Measurements from ENCODE around the gene ZBED1. TPM values are rescaled to one million over a fixed set of nuclear protein-coding genes. Genes with fewer than 3 reads are reported as not detected.

ZBED1 gene
- total RNA-seq, 1 donor from 2014 or later, result 39.2 TPM

DNA sequence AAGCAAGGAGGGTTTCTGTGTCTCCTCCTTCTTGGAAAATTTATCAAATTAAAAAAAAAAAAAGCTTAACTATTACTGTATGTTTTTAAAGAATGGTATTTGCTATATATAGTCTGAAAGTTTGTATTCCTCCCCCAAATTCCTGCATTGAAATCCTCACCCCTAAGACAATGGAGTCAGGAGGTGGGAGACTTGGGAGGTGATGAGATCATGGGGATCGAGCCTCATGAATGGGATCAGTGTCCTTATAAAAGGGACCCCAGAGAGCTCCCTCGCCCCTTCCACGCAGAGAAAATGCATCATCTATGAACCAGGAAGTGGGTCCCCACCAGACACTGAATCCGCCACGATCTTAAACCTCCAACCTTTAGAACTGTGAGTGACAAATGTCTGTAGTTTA is 50.1 kb downstream of the ZBED1 start:
- no peak for DNase-seq (ENCODE audit: low read depth)
- TF ChIP-seq, protein P1, sequence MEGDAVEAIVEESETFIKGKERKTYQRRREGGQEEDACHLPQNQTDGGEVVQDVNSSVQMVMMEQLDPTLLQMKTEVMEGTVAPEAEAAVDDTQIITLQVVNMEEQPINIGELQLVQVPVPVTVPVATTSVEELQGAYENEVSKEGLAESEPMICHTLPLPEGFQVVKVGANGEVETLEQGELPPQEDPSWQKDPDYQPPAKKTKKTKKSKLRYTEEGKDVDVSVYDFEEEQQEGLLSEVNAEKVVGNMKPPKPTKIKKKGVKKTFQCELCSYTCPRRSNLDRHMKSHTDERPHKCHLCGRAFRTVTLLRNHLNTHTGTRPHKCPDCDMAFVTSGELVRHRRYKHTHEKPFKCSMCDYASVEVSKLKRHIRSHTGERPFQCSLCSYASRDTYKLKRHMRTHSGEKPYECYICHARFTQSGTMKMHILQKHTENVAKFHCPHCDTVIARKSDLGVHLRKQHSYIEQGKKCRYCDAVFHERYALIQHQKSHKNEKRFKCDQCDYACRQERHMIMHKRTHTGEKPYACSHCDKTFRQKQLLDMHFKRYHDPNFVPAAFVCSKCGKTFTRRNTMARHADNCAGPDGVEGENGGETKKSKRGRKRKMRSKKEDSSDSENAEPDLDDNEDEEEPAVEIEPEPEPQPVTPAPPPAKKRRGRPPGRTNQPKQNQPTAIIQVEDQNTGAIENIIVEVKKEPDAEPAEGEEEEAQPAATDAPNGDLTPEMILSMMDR (conservative IDR thresholded peaks at IDR 0.05; ENCODE audit: low read depth, low read length), result no peak
- no peak overlapping the region for H3K4me3 ChIP-seq (ENCODE audit: low read depth, low read length)

DNA sequence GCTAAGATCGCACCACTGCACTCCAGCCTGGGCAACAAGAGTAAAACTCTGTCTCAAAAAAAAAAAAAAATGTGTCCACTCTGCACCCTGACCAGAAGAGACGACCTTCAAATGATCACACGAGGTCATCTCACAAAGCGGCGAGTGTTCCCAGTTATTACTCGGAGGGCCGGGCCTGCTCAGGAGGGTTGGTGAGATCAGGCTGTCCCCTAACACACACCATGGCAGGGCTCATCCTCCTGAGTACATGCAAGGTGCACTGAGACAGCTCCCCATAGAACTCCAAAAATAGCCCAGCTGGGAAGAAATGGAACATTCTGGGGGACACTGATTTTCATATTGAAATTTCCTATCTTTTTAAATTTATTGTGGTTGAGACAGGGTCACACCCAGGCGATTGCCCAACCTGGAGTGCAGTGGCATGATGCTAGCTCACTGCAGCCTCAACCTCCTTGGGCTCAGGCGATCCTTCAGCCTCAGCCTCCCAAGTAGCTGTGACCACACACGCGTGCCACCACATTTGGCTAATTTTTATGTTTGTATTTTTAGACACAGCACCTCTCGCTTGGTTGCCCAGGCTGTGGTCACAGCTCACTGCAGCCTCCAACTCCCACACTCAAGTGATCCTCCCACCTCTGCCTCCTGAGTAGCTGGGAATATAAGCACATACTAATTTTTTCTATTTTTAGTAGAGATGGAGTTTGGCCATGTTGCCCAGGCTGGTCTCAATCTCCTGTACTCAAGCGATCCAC is 51.5 kb downstream of the ZBED1 start:
- no peak for DNase-seq (ENCODE audit: low read depth)
- no peak overlapping the region for H3K4me3 ChIP-seq (ENCODE audit: low read depth, low read length)
- TF ChIP-seq, protein P1 (conservative IDR thresholded peaks at IDR 0.05; ENCODE audit: low read depth, low read length), result no peak

DNA sequence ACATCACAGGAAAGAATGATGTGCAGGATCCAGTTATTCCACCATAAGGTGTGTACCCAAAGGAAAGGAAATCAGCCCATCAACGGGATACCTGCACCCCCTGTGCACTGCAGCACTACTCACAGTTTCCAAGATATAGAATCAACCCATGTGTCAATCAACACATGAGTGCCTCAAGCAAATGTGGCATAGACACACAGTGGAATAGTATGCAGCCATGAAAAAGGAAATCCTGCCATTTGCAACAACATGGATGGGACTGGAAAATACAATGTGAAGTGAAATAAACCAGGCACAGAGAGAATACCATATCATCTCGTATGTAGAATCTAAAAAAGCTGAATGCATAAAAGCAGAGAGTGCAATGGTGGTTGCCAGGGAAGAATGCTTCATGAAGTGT is 53.3 kb downstream of the ZBED1 start:
- H3K4me3 ChIP-seq (ENCODE audit: low read depth, low read length), result no peak overlapping the region
- TF ChIP-seq, protein P1 (conservative IDR thresholded peaks at IDR 0.05; ENCODE audit: low read depth, low read length), result no peak
- DNase-seq (ENCODE audit: low read depth), result no peak

DNA sequence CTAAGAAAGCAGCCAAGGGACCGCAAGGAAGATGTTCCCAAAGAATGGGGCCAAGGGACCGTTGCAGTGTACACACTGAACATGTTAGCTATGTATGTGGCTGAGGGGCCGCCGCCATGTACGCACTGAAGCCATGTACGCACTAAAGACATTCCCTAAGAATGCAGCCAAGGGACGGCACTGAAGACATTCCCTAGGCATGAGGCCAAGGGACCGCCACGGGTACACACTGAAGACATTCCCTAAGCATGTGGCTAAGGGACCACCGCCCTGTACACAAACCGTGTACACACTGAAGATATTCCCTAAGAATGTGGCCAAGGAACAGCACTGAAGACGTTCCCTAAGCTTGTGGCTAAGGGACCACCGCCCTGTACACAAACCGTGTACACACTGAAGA is 54.0 kb downstream of the ZBED1 start:
- TF ChIP-seq, protein P1 (conservative IDR thresholded peaks at IDR 0.05; ENCODE audit: low read depth, low read length), result no peak
- H3K4me3 ChIP-seq (ENCODE audit: low read depth, low read length), result no peak overlapping the region
- no peak for DNase-seq (ENCODE audit: low read depth)

DNA sequence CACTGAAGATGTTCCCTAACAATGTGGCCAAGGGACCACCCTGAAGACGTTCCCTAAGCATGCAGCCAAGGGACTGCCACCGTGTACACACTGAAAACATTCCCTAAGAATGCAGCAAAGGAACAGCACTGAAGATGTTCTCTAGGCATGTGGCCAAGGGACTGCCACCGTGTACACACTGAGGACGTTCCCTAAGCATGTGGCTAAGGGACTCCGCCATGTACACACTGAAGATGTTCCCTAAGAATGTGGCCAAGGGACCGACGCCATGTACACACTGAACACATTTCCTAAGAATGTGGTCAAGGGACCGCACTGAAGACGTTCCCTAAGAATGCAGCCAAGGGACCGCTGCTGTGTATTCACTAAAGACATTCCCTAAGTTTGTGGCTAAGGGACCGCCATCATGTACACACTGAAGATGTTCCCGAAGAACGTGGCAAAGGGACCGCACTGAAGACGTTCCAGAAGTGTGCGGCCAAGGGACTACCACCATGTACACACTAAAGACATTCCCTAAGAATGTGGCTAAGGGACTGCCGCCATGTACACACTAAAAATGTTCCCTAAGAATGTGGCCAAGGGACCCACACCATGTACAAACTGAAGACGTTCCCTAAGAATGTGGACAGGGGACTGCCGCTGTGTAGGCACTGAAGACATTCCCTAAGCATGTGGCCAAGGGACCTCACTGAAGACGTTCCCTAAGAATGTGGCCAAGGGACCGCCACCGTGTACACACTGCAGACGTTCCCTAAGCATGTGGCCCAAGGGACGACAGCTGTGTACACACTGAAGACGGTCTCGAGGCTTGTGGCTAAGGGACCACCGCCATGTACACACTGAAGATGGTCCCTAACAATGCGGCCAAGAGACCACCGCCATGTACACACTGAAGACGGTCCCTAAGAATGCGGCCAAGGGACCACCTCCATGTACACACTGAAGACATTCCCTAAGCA is 54.8 kb downstream of the ZBED1 start:
- TF ChIP-seq, protein P1 (conservative IDR thresholded peaks at IDR 0.05; ENCODE audit: low read depth, low read length), result no peak
- no peak for DNase-seq (ENCODE audit: low read depth)

DNA sequence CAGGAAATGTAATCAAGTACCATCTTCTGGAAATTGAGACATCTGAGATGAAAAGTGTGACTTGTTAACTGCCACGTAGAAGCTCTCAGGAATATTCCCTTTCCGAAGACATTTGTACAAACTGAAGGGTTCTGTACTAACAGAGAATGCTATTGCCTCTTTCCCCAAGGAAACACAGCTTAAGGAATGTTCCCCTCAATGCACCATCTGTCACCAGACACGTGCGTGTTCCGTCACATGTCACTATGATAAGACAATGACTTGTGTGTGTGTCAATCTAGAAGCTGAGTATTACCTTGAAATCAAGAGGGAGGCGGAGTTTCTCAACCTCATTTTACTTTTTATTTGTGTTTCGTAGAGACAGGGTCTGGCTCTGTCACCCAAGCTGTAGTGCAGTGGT is 58.1 kb downstream of the ZBED1 start:
- TF ChIP-seq, protein P1 (conservative IDR thresholded peaks at IDR 0.05; ENCODE audit: low read depth, low read length), result no peak
- H3K4me3 ChIP-seq (ENCODE audit: low read depth, low read length), result no peak overlapping the region
- DNase-seq (ENCODE audit: low read depth), result no peak

More for the DNA sequence above, 54.8 kb downstream of the ZBED1 start:
- H3K4me3 ChIP-seq (ENCODE audit: low read depth, low read length), result no peak overlapping the region

Measured in epithelial cell of proximal tubule (primary cell).